CD14-positive monocyte (primary cell): Measurements from ENCODE around the gene MYO3B. TPM values are rescaled to one million over a fixed set of nuclear protein-coding genes. Genes with fewer than 3 reads are reported as not detected.
A peak's percentile ranks its signal among the peaks of the same experiment; 100 is the strongest.

ENCODE experiments used
- DNase-seq, 3 donors: peaks; one replicate each; pipeline ENCODE4 v3.0.0-alpha.2; 2011 to 2022
- H2AFZ ChIP-seq: 2 replicates; pipeline ENCODE4 v1.6.0; 2012; ENCODE audit warnings: mild to moderate bottlenecking, low read depth, low read length, inconsistent platforms; ENCODE audit not compliant: insufficient read depth, poor library complexity, severe bottlenecking
- H3K27ac ChIP-seq, 2 donors: 1 replicate in 1 of 2; 2 replicates in 1 of 2; pipeline ENCODE4 v1.5.1; 2012 to 2013; ENCODE audit warnings: low read length in 2 of 2, control low read depth in 1 of 2, inconsistent platforms in 1 of 2, low read depth in 1 of 2, mild to moderate bottlenecking in 1 of 2
- H3K27me3 ChIP-seq, 2 donors: one replicate each; pipeline versions ENCODE4 v1.6.0 to v1.6.1; 2011 to 2013; ENCODE audit warnings: low read length in 2 of 2; ENCODE audit not compliant: control insufficient read depth in 2 of 2, insufficient read depth in 2 of 2
- H3K36me3 ChIP-seq, 2 donors: replicated peaks in 1 of 2; 1 replicate in 1 of 2; 2 replicates in 1 of 2; pipeline versions ENCODE4 v1.5.1 to v1.6.1; 2012 to 2013; ENCODE audit warnings: low read length in 2 of 2, control low read depth in 1 of 2, inconsistent platforms in 1 of 2, mild to moderate bottlenecking in 1 of 2; ENCODE audit not compliant: insufficient read depth in 2 of 2, control insufficient read depth in 1 of 2
- H3K4me1 ChIP-seq, 2 donors: 1 replicate in 1 of 2; 2 replicates in 1 of 2; pipeline versions ENCODE4 v1.5.1 to v1.6.1; 2012 to 2013; ENCODE audit warnings: low read length in 2 of 2, control low read depth in 1 of 2, inconsistent platforms in 1 of 2, mild to moderate bottlenecking in 1 of 2, moderate library complexity in 1 of 2; ENCODE audit not compliant: insufficient read depth in 2 of 2, control insufficient read depth in 1 of 2
- H3K4me2 ChIP-seq: replicated peaks from 2 replicates; pipeline ENCODE3; 2012; ENCODE audit warnings: low read length, moderate library complexity, mild to moderate bottlenecking; ENCODE audit not compliant: poor library complexity, severe bottlenecking; ENCODE audit errors: extremely low read depth
- H3K4me3 ChIP-seq, 3 experiments: fragments of 200-600 bp in 1 of 3; sonication (generic) in 1 of 3; replicated peaks in 1 of 3; 1 replicate in 2 of 3; 2 replicates in 1 of 3; pipeline ENCODE4 v1.5.1; 2011 to 2013; ENCODE audit warnings: low read length in 3 of 3, mild to moderate bottlenecking in 3 of 3, control low read depth in 2 of 3, low read depth in 2 of 3, inconsistent platforms in 1 of 3, moderate library complexity in 1 of 3
- H3K79me2 ChIP-seq: 2 replicates; pipeline ENCODE4 v1.6.0; 2012; ENCODE audit warnings: mild to moderate bottlenecking, control low read depth, inconsistent platforms, low read length, moderate library complexity; ENCODE audit not compliant: insufficient read depth
- H3K9ac ChIP-seq: 2 replicates; pipeline ENCODE4 v1.6.0; 2017; ENCODE audit warnings: low read length, mild to moderate bottlenecking; ENCODE audit not compliant: insufficient read depth, poor library complexity, severe bottlenecking
- H3K9me3 ChIP-seq, 2 donors: replicated peaks in 1 of 2; 1 replicate in 1 of 2; 2 replicates in 1 of 2; pipeline versions ENCODE4 v1.5.1 to v1.6.1; 2012 to 2013; ENCODE audit warnings: low read length in 2 of 2, control low read depth in 1 of 2; ENCODE audit not compliant: control insufficient read depth in 1 of 2, insufficient read depth in 1 of 2
- H4K20me1 ChIP-seq: 2 replicates; pipeline ENCODE4 v1.6.0; 2012; ENCODE audit warnings: mild to moderate bottlenecking, low read length, control low read depth, moderate library complexity; ENCODE audit not compliant: insufficient read depth
- H3K27ac Mint-ChIP-seq, 7 donors: one replicate each; pipeline ENCODE4 v1.8.0; 2020; ENCODE audit warnings: mild to moderate bottlenecking in 7 of 7, mixed read lengths in 7 of 7, moderate library complexity in 6 of 7, inconsistent platforms in 2 of 7
- H3K27me3 Mint-ChIP-seq, 3 donors: one replicate each; pipeline ENCODE4 v1.8.0; 2021 to 2022; ENCODE audit warnings: low read depth in 3 of 3, mild to moderate bottlenecking in 3 of 3, mixed read lengths in 3 of 3, moderate library complexity in 3 of 3, inconsistent platforms in 1 of 3
- H3K36me3 Mint-ChIP-seq, 2 donors: one replicate each; pipeline ENCODE4 v1.8.0; 2020; ENCODE audit warnings: mixed read lengths in 2 of 2, inconsistent platforms in 1 of 2, mild to moderate bottlenecking in 1 of 2
- H3K4me1 Mint-ChIP-seq: one replicate; pipeline ENCODE4 v1.8.0; 2020; ENCODE audit warnings: mild to moderate bottlenecking, mixed read lengths
- H3K4me3 Mint-ChIP-seq, 2 donors: one replicate each; pipeline ENCODE4 v1.8.0; 2020; ENCODE audit warnings: mild to moderate bottlenecking in 2 of 2, mixed read lengths in 2 of 2, moderate library complexity in 1 of 2
- H3K9me3 Mint-ChIP-seq, 7 donors: one replicate each; pipeline ENCODE4 v1.8.0; 2020 to 2022; ENCODE audit warnings: mixed read lengths in 7 of 7, mild to moderate bottlenecking in 6 of 7, moderate library complexity in 6 of 7, inconsistent platforms in 2 of 7
- CTCF ChIP-seq: fragments of 200-600 bp; IDR thresholded peaks from one replicate; pipeline ENCODE4 v1.8.0; 2022; ENCODE audit warnings: antibody characterized with exemption, mild to moderate bottlenecking
- WGBS: methylation state at CpG from one replicate; pipeline ENCODE4 v1.1.5; 2013; ENCODE audit warnings: missing lambda C conversion rate; ENCODE audit not compliant: insufficient coverage; 5-methylcytosine and 5-hydroxymethylcytosine counted together
- intact Hi-C, 2 donors: fragments of 100-400 bp; cut with micrococcal nuclease; formaldehyde crosslinking; loops; one replicate each; pipeline versions ENCODE4 v1.15.0 to v1.15.1; 2023
- polyA plus RNA-seq, 3 donors: library from polyadenylated mRNA; depleted of rRNA in 1 of 3; unstranded in 2 of 3; stranded (reverse) in 1 of 3; fragments of 300-500 nt in 2 of 3; fragments of >200 nt in 1 of 3; fragmentation: Illumina TruSeq in 2 of 3; gene quantifications; 1 replicate in 2 of 3; 2 replicates in 1 of 3; pipeline ENCODE4 v1.2.3, GENCODE V29; 2012 to 2021

The MYO3B gene
- polyA plus RNA-seq, 3 donors: not detected

- no peaks in the 10 kb centered on the region for H3K36me3 Mint-ChIP-seq
- no peaks in the 10 kb centered on the region for H3K36me3 ChIP-seq
- no peaks in the 10 kb centered on the region for H3K79me2 ChIP-seq
- H3K27ac Mint-ChIP-seq: no peak overlapping the region
- peaks cover 3% of the 10 kb centered on the region for H3K4me1 Mint-ChIP-seq
- no peak overlapping the region for H2AFZ ChIP-seq
- no peak overlapping the region for H3K9ac ChIP-seq
- 64% methylated on average over 2 of the region's 5 CpGs for WGBS
- H4K20me1 ChIP-seq: no peaks in the 10 kb centered on the region
- no peak overlapping the region for H3K4me3 ChIP-seq
- H3K27me3 Mint-ChIP-seq: peaks cover 14 to 23% (median 18%) of the 10 kb centered on the region in 3 donors
- no peaks in the 10 kb centered on the region for H3K9me3 ChIP-seq
- intact Hi-C loops: loop anchor here in 1 of 2 donors (2.0 kb wide), 1 partner anchor 453 kb away; no protein-coding TSS in a partner anchor
- H3K4me2 ChIP-seq: no peak overlapping the region
- peak overlapping the region in 1 of 2 donors; percentile 28 for H3K4me3 Mint-ChIP-seq
- no peak overlapping the region for H3K27ac ChIP-seq
- DNase-seq: peak; percentile 10 to 19 (median 14)
- TF ChIP-seq CTCF: peak; percentile 72
- H3K9me3 Mint-ChIP-seq: no peaks in the 10 kb centered on the region
- H3K4me1 ChIP-seq: no peaks in the 10 kb centered on the region
- peaks cover 20 to 36% of the 10 kb centered on the region in 2 donors for H3K27me3 ChIP-seq
Observed at GRCh38 chr2:170361090-170361936, 183.4 kb downstream of the MYO3B start.

- no peaks in the 10 kb centered on the region for H3K36me3 ChIP-seq
- H4K20me1 ChIP-seq: no peaks in the 10 kb centered on the region
- no peak overlapping the region for H3K9ac ChIP-seq
- H3K9me3 ChIP-seq: no peaks in the 10 kb centered on the region
- H3K4me1 ChIP-seq: no peaks in the 10 kb centered on the region
- peaks cover 20 to 30% (median 22%) of the 10 kb centered on the region in 3 donors for H3K27me3 Mint-ChIP-seq
- H3K4me3 ChIP-seq: no peak overlapping the region
- no peak overlapping the region for H3K27ac Mint-ChIP-seq
- H3K79me2 ChIP-seq: no peaks in the 10 kb centered on the region
- TF ChIP-seq CTCF: no peak
- H2AFZ ChIP-seq: no peak overlapping the region
- H3K4me1 Mint-ChIP-seq: peaks cover 3% of the 10 kb centered on the region
- 90% methylated on average over 3 of the region's 3 CpGs for WGBS
- H3K9me3 Mint-ChIP-seq: no peaks in the 10 kb centered on the region
- intact Hi-C loops: no loop called here
- H3K4me2 ChIP-seq: no peak overlapping the region
- no peak overlapping the region for H3K27ac ChIP-seq
- DNase-seq: no peak
- no peaks in the 10 kb centered on the region for H3K36me3 Mint-ChIP-seq
- H3K27me3 ChIP-seq: peaks cover 29 to 44% of the 10 kb centered on the region in 2 donors
- H3K4me3 Mint-ChIP-seq: no peak overlapping the region
Observed at GRCh38 chr2:170362313-170362870, 184.4 kb downstream of the MYO3B start.
